NOMO-1 treated with dmso at 0.1 percent for 144 hours (cell line): ENCODE results near the gene PDLIM7.

Experiments
- DNase-seq: peaks from one replicate; lab custom pipeline; 2025; ENCODE audit not compliant: unreplicated experiment; lab: John Stamatoyannopoulos, UW

PDLIM7 gene

GRCh38 chr5:177524941-177525655 lies 27.7 kb upstream of the PDLIM7 start:
- DNase-seq, result no peak

GRCh38 chr5:177524539-177524900 lies 27.1 kb upstream of the PDLIM7 start:
- no peak for DNase-seq

GRCh38 chr5:177523711-177524538 lies 26.5 kb upstream of the PDLIM7 start:
- no peak for DNase-seq

GRCh38 chr5:177520916-177521513 lies 23.6 kb upstream of the PDLIM7 start:
- no peak for DNase-seq

- DNase-seq, result no peak
Observed at GRCh38 chr5:177520271-177520670, 22.9 kb upstream of the PDLIM7 start.

GRCh38 chr5:177519463-177520235 lies 22.2 kb upstream of the PDLIM7 start:
- DNase-seq, result no peak

- DNase-seq, result peak; percentile 98
Observed at GRCh38 chr5:177516601-177517568, 19.5 kb upstream of the PDLIM7 start, which contains the start of gene DDX41. TSS of gene DDX41 (minus strand) at chr5:177516961. CDS start at chr5:177516945, 16 bp downstream.

- no peak for DNase-seq
Observed at GRCh38 chr5:177515580-177515979, 18.2 kb upstream of the PDLIM7 start.

- no peak for DNase-seq
Observed at GRCh38 chr5:177514541-177514940, 17.1 kb upstream of the PDLIM7 start.

- DNase-seq, result no peak
Observed at GRCh38 chr5:177513500-177513899, 16.1 kb upstream of the PDLIM7 start.

GRCh38 chr5:177512736-177513380 lies 15.5 kb upstream of the PDLIM7 start:
- no peak for DNase-seq

GRCh38 chr5:177511796-177512675 lies 14.6 kb upstream of the PDLIM7 start:
- no peak for DNase-seq

GRCh38 chr5:177511181-177511580 lies 13.8 kb upstream of the PDLIM7 start:
- no peak for DNase-seq

GRCh38 chr5:177510567-177511053 lies 13.2 kb upstream of the PDLIM7 start:
- peak; percentile 94 for DNase-seq

- DNase-seq, result no peak
Observed at GRCh38 chr5:177509991-177510566, 12.7 kb upstream of the PDLIM7 start.

GRCh38 chr5:177509381-177509951 lies 12.1 kb upstream of the PDLIM7 start, which contains the start of gene DOK3:
TSS of gene DOK3 (minus strand) at chr5:177509826. CDS start at chr5:177509540, 286 bp downstream.
- peak; percentile 45 for DNase-seq

- peak; percentile 11 for DNase-seq
Observed at GRCh38 chr5:177508837-177509236, 11.4 kb upstream of the PDLIM7 start.
